WTC11 (cell line): ENCODE measurements around the gene TLR7. TPM values are rescaled to one million over a fixed set of nuclear protein-coding genes. Genes with fewer than 3 reads are reported as not detected.

Source experiments
- ATAC-seq: fragments of 200-7000 bp; cut with Tn5 transposase; 2 replicates; pipeline ENCODE4 v1.10.0; 2021; ENCODE audit warnings: mild to moderate bottlenecking, moderate library complexity
- CTCF ChIA-PET: fragments of 300-600 bp; sonication (Branson Sonifier 250); formaldehyde crosslinking; loops from one replicate; lab custom pipeline; 2021; ENCODE audit warnings: antibody characterized with exemption; lab: Charles Lee
- POLR2A ChIA-PET: fragments of 350-600 bp; sonication (Branson Sonifier 250); formaldehyde crosslinking; loops from one replicate; lab custom pipeline; 2021; ENCODE audit warnings: antibody characterized with exemption; lab: Charles Lee
- DNase-seq: peaks from one replicate; pipeline ENCODE4 v3.0.0; 2021; ENCODE audit warnings: low spot score
- H3K27ac Mint-ChIP-seq: 2 replicates; pipeline ENCODE4 v1.8.0; 2021; ENCODE audit warnings: mixed read lengths
- H3K27me3 Mint-ChIP-seq: 2 replicates; pipeline ENCODE4 v1.8.0; 2021; ENCODE audit warnings: low read depth, mild to moderate bottlenecking, moderate library complexity, mixed read lengths
- H3K36me3 Mint-ChIP-seq: 2 replicates; pipeline ENCODE4 v1.8.0; 2021; ENCODE audit warnings: mixed read lengths
- H3K4me1 Mint-ChIP-seq: 2 replicates; pipeline ENCODE4 v1.8.0; 2022; ENCODE audit warnings: mixed read lengths
- H3K4me3 Mint-ChIP-seq: 2 replicates; pipeline ENCODE4 v1.8.0; 2021; ENCODE audit warnings: mild to moderate bottlenecking, moderate library complexity, mixed read lengths
- H3K9me3 Mint-ChIP-seq: 2 replicates; pipeline ENCODE4 v1.8.0; 2021; ENCODE audit warnings: mixed read lengths
- ATF2 ChIP-seq: sonication (generic); formaldehyde crosslinking; IDR thresholded peaks from 2 replicates; pipeline ENCODE4 v1.8.1; 2022; ENCODE audit warnings: low read depth, missing genetic modification reagents, borderline replicate concordance
- ATF3 ChIP-seq: sonication (generic); formaldehyde crosslinking; conservative IDR thresholded peaks from 2 replicates; pipeline ENCODE4 v1.8.1; 2022; ENCODE audit warnings: mild to moderate bottlenecking, missing genetic modification reagents
- CREM ChIP-seq: sonication (generic); formaldehyde crosslinking; IDR thresholded peaks from 2 replicates; pipeline ENCODE4 v1.8.1; 2022; ENCODE audit warnings: mild to moderate bottlenecking, missing genetic modification reagents, moderate library complexity
- FOXJ3 ChIP-seq: sonication (generic); formaldehyde crosslinking; IDR thresholded peaks from 2 replicates; pipeline ENCODE4 v1.9.0; 2021; ENCODE audit warnings: missing genetic modification reagents, mild to moderate bottlenecking, borderline replicate concordance
- GTF2I ChIP-seq: fragments of 250-450 bp; sonication (Bioruptor Pico); conservative IDR thresholded peaks from 2 replicates; pipeline ENCODE4 v1.4.0; 2021; ENCODE audit warnings: mild to moderate bottlenecking
- JAZF1 ChIP-seq: fragments of 250-450 bp; sonication (Bioruptor Pico); IDR thresholded peaks from 2 replicates; pipeline ENCODE4 v1.9.0; 2021; ENCODE audit warnings: moderate library complexity, mild to moderate bottlenecking, inconsistent platforms
- MLX ChIP-seq: sonication (generic); formaldehyde crosslinking; IDR thresholded peaks from 2 replicates; pipeline ENCODE4 v1.8.1; 2023; ENCODE audit warnings: mild to moderate bottlenecking, missing genetic modification reagents, moderate library complexity
- NFE2L1 ChIP-seq: sonication (generic); formaldehyde crosslinking; IDR thresholded peaks from 2 replicates; pipeline ENCODE4 v1.8.1; 2023; ENCODE audit warnings: missing genetic modification reagents
- OVOL2 ChIP-seq: fragments of 250-450 bp; sonication (Bioruptor Pico); IDR thresholded peaks from 2 replicates; pipeline ENCODE4 v1.9.0; 2021; ENCODE audit warnings: mild to moderate bottlenecking, borderline replicate concordance
- PRDM15 ChIP-seq: sonication (generic); formaldehyde crosslinking; IDR thresholded peaks from 2 replicates; pipeline ENCODE4 v1.8.0; 2022; ENCODE audit warnings: missing genetic modification reagents
- TP53 ChIP-seq: sonication (generic); formaldehyde crosslinking; IDR thresholded peaks from 2 replicates; pipeline ENCODE4 v1.8.1; 2023; ENCODE audit warnings: mild to moderate bottlenecking, missing genetic modification reagents
- ZMAT4 ChIP-seq: fragments of 250-450 bp; sonication (Bioruptor Pico); IDR thresholded peaks from 2 replicates; pipeline ENCODE4 v1.9.0; 2021; ENCODE audit warnings: mild to moderate bottlenecking
- ZNF121 ChIP-seq: sonication (generic); formaldehyde crosslinking; IDR thresholded peaks from 2 replicates; pipeline ENCODE4 v1.8.0; 2023; ENCODE audit warnings: missing genetic modification reagents
- ZNF671 ChIP-seq: fragments of 250-450 bp; sonication (Bioruptor Pico); IDR thresholded peaks from 2 replicates; pipeline ENCODE4 v1.8.0; 2021; ENCODE audit warnings: mild to moderate bottlenecking
- total RNA-seq: library from RNA; stranded (reverse); gene quantifications from 3 replicates; pipeline ENCODE4 v1.2.3, GENCODE V29; 2021

TLR7 gene
- total RNA-seq, 1 experiment from 2014 or later = not detected

GRCh38 chrX:12936947-12937346 is 70.1 kb downstream of the TLR7 start:
- peaks cover 56% of the 10 kb centered on the region for H3K9me3 Mint-ChIP-seq
- DNase-seq (no peak), ATAC-seq (no peak)
- no peaks in the 10 kb centered on the region for H3K4me1 Mint-ChIP-seq
- peaks cover 43% of the 10 kb centered on the region for H3K36me3 Mint-ChIP-seq
- TF ChIP-seq ZMAT4 = no peak
- TF ChIP-seq OVOL2 (CRISPR knock-in tag) = no peak
- TF ChIP-seq TP53 (CRISPR knock-in tag) = no peak
- TF ChIP-seq ATF3 (CRISPR knock-in tag) = no peak
- no peak for TF ChIP-seq FOXJ3
- TF ChIP-seq MLX (CRISPR knock-in tag) = no peak
- TF ChIP-seq JAZF1 (CRISPR knock-in tag) = no peak
- no peak for TF ChIP-seq NFE2L1
- no peak for TF ChIP-seq GTF2I (CRISPR knock-in tag)
- no peak for TF ChIP-seq ZNF121 (CRISPR knock-in tag)
- TF ChIP-seq ATF2 (CRISPR knock-in tag) = no peak
- TF ChIP-seq PRDM15 (CRISPR knock-in tag) = no peak
- no peak for TF ChIP-seq ZNF671
- TF ChIP-seq CREM (CRISPR knock-in tag) = no peak
- TF ChIP-seq, all 79 proteins: peak for 0
- ChIA-PET POLR2A (no interaction called here), CTCF (interaction anchor here (1.8 kb wide), 1 partner anchor 10 kb away, joined by 5 read pairs; no protein-coding TSS in a partner anchor)
- H3K27ac Mint-ChIP-seq = no peak overlapping the region
- H3K4me3 Mint-ChIP-seq = no peak overlapping the region
- H3K27me3 Mint-ChIP-seq = peaks cover 4% of the 10 kb centered on the region; the same call in 1 of the 2 replicates

Other genes starting within 250 kb of the TLR7 start
- gene PRPS2, start 75.7 kb upstream of the TLR7 start, total RNA-seq = 33.4 to 40.8 TPM (median 38.4 TPM) in 3 replicates
- not detected in 3 replicates for gene TLR8, start 39.5 kb downstream of the TLR7 start, total RNA-seq
- 2,375 to 2,595 TPM (median 2,468 TPM) in 3 replicates for gene TMSB4X, start 108.0 kb downstream of the TLR7 start, total RNA-seq
- 0.07 to 0.28 TPM in 2 of 3 replicates, not detected in the other for gene FAM9C, start 177.5 kb downstream of the TLR7 start, total RNA-seq